Neuronal stem cell (in vitro differentiated cells): ENCODE measurements around the gene C1QL4.

Source experiments
- DNase-seq: peaks from one replicate; pipeline ENCODE4 v3.0.0-alpha.2; 2013; ENCODE audit warnings: low spot score
- H2AFZ ChIP-seq: one replicate; pipeline ENCODE4 v1.6.1; 2013; ENCODE audit warnings: mild to moderate bottlenecking, low read length, inconsistent platforms
- H2AK5ac ChIP-seq: 2 replicates; pipeline ENCODE4 v1.6.1; 2013; ENCODE audit warnings: low read depth, mild to moderate bottlenecking, inconsistent platforms, low read length, moderate library complexity, mixed read lengths
- H2BK120ac ChIP-seq: 2 replicates; pipeline ENCODE4 v1.6.1; 2013; ENCODE audit warnings: low read depth, mild to moderate bottlenecking, inconsistent platforms, low read length, moderate library complexity, mixed read lengths
- H2BK12ac ChIP-seq: one replicate; pipeline ENCODE4 v1.6.1; 2013; ENCODE audit warnings: low read length, inconsistent platforms
- H2BK15ac ChIP-seq: 2 replicates; pipeline ENCODE4 v1.6.1; 2013; ENCODE audit warnings: mild to moderate bottlenecking, low read length, inconsistent platforms, mixed read lengths
- H2BK5ac ChIP-seq: one replicate; pipeline ENCODE4 v1.6.1; 2013; ENCODE audit warnings: inconsistent platforms, mild to moderate bottlenecking, low read length, moderate library complexity
- H3K14ac ChIP-seq: one replicate; pipeline ENCODE4 v1.6.1; 2013; ENCODE audit warnings: low read length, inconsistent platforms
- H3K18ac ChIP-seq: 2 replicates; pipeline ENCODE4 v1.6.1; 2013; ENCODE audit warnings: low read length, inconsistent platforms
- H3K23ac ChIP-seq: 2 replicates; pipeline ENCODE4 v1.6.1; 2013; ENCODE audit warnings: low read depth, mild to moderate bottlenecking, mixed read lengths, low read length, inconsistent platforms; ENCODE audit not compliant: poor library complexity
- H3K27ac ChIP-seq: replicated peaks from 3 replicates; pipeline ENCODE4 v1.5.1; 2013; ENCODE audit warnings: low read length, inconsistent platforms
- H3K27me3 ChIP-seq, 3 experiments: 2 replicates each; pipeline ENCODE4 v1.6.1; 2013; ENCODE audit warnings: low read length in 3 of 3, mild to moderate bottlenecking in 2 of 3, inconsistent platforms in 1 of 3, low read depth in 1 of 3, mixed read lengths in 1 of 3, moderate library complexity in 1 of 3; ENCODE audit not compliant: control insufficient read depth in 3 of 3, insufficient read depth in 3 of 3
- H3K36me3 ChIP-seq, 2 donors: replicated peaks in 1 of 2; 2 replicates each; pipeline ENCODE4 v1.6.1; 2013; ENCODE audit warnings: low read length in 2 of 2; ENCODE audit not compliant: control insufficient read depth in 2 of 2, insufficient read depth in 2 of 2
- H3K4ac ChIP-seq: 2 replicates; pipeline ENCODE4 v1.6.1; 2013; ENCODE audit warnings: inconsistent platforms, mild to moderate bottlenecking, low read length, moderate library complexity
- H3K4me1 ChIP-seq, 2 donors: 1 replicate in 1 of 2; 2 replicates in 1 of 2; pipeline ENCODE4 v1.6.1; 2013; ENCODE audit warnings: low read length in 2 of 2, low read depth in 1 of 2; ENCODE audit not compliant: control insufficient read depth in 2 of 2, insufficient read depth in 1 of 2
- H3K4me2 ChIP-seq: one replicate; pipeline ENCODE4 v1.6.1; 2013; ENCODE audit warnings: mild to moderate bottlenecking, low read length, inconsistent platforms; ENCODE audit not compliant: insufficient read depth, poor library complexity, severe bottlenecking
- H3K4me3 ChIP-seq, 2 donors: 2 replicates each; pipeline ENCODE4 v1.5.1; 2013; ENCODE audit warnings: low read length in 2 of 2, mild to moderate bottlenecking in 2 of 2, inconsistent platforms in 1 of 2, moderate library complexity in 1 of 2
- H3K79me1 ChIP-seq: one replicate; pipeline ENCODE4 v1.6.1; 2013; ENCODE audit warnings: low read depth, mild to moderate bottlenecking, inconsistent platforms, low read length, moderate library complexity
- H3K9ac ChIP-seq: one replicate; pipeline ENCODE4 v1.6.1; 2013; ENCODE audit warnings: mild to moderate bottlenecking, low read depth, low read length, inconsistent platforms; ENCODE audit not compliant: poor library complexity
- H3K9me3 ChIP-seq, 2 donors: replicated peaks in 1 of 2; 2 replicates each; pipeline versions ENCODE3 to v1.6.1; 2013; ENCODE audit warnings: low read length in 2 of 2, mild to moderate bottlenecking in 2 of 2, inconsistent platforms in 1 of 2, low read depth in 1 of 2, mixed read lengths in 1 of 2, moderate library complexity in 1 of 2; ENCODE audit not compliant: control insufficient read depth in 2 of 2, insufficient read depth in 1 of 2
- H4K8ac ChIP-seq: one replicate; pipeline ENCODE4 v1.6.1; 2013; ENCODE audit warnings: low read depth, mild to moderate bottlenecking, inconsistent platforms, low read length, moderate library complexity
- H4K91ac ChIP-seq: one replicate; pipeline ENCODE4 v1.6.1; 2013; ENCODE audit warnings: low read length, low read depth, mild to moderate bottlenecking, inconsistent platforms; ENCODE audit not compliant: poor library complexity
- WGBS, 2 donors: extraction: QIAGEN DNeasy Blood & Tissue Kit; methylation state at CpG; one replicate each; pipeline ENCODE4 v1.1.7; 2013; ENCODE audit warnings: missing lambda C conversion rate in 2 of 2, mixed read lengths in 1 of 2; ENCODE audit not compliant: insufficient read length in 2 of 2, insufficient replicate concordance in 1 of 2; ENCODE audit errors: extremely low coverage in 2 of 2; 5-methylcytosine and 5-hydroxymethylcytosine counted together

The C1QL4 gene

GRCh38 chr12:49327368-49327767, 9.6 kb downstream of the C1QL4 start:
- no peak for DNase-seq
- Histone ChIP-seq H4K91ac (no peak overlapping the region), H3K4me1 (peaks cover 6% of the 10 kb centered on the region in 2 donors), H3K9me3 (no peaks in the 10 kb centered on the region), H3K4ac (no peak overlapping the region), H3K27me3 (peaks cover 0 to 1% (median 0%) of the 10 kb centered on the region in 3 experiments), H2AFZ (no peak overlapping the region), H2AK5ac (no peak overlapping the region), H3K4me2 (no peak overlapping the region), H2BK5ac (no peak overlapping the region), H3K18ac (no peak overlapping the region), H3K9ac (no peak overlapping the region), H3K36me3 (peaks cover 42 to 71% of the 10 kb centered on the region in 2 donors), H3K14ac (no peak overlapping the region), H3K79me1 (peaks cover 11% of the 10 kb centered on the region), H4K8ac (no peak overlapping the region), H3K23ac (no peak overlapping the region), H2BK15ac (no peak overlapping the region), H2BK120ac (no peak overlapping the region), H3K27ac (no peak overlapping the region), H3K4me3 (no peak overlapping the region), H2BK12ac (no peak overlapping the region)

GRCh38 chr12:49325606-49326005, 11.4 kb downstream of the C1QL4 start:
- Histone ChIP-seq H3K18ac (no peak overlapping the region), H2BK5ac (no peak overlapping the region)
- WGBS, 2 donors, result no CpG with 5 or more reads among the region's 6 CpGs

GRCh38 chr12:49323524-49324097, 13.4 kb downstream of the C1QL4 start:
- Histone ChIP-seq H3K14ac (no peak overlapping the region), H3K4me3 (peak overlapping the region; percentile 81 to 86), H3K4me2 (peak overlapping the region; percentile 70), H3K27me3 (peaks cover 0 to 6% (median 0%) of the 10 kb centered on the region in 3 experiments), H3K4ac (no peak overlapping the region), H2BK5ac (peak overlapping the region; percentile 88), H2AK5ac (peak overlapping the region; percentile 40), H3K9ac (peak overlapping the region; percentile 93), H2AFZ (peak overlapping the region; percentile 87), H4K91ac (no peak overlapping the region), H3K79me1 (peaks cover 10% of the 10 kb centered on the region), H3K27ac (no peak overlapping the region), H2BK12ac (no peak overlapping the region), H2BK120ac (no peak overlapping the region), H3K9me3 (no peaks in the 10 kb centered on the region), H3K18ac (peak overlapping the region; percentile 73), H3K36me3 (peaks cover 21 to 42% of the 10 kb centered on the region in 2 donors), H3K23ac (peak overlapping the region; percentile 8), H3K4me1 (peaks cover 9% of the 10 kb centered on the region in 2 donors), H4K8ac (no peak overlapping the region), H2BK15ac (no peak overlapping the region)
- no peak for DNase-seq
- WGBS, 2 donors, result no CpG with 5 or more reads among the region's 19 CpGs

More at GRCh38 chr12:49325606-49326005, 11.4 kb downstream of the C1QL4 start:
- no peak overlapping the region for H3K4ac ChIP-seq
- H3K23ac ChIP-seq, result no peak overlapping the region
- no peaks in the 10 kb centered on the region for H3K9me3 ChIP-seq
- H4K91ac ChIP-seq, result no peak overlapping the region
- H2BK12ac ChIP-seq, result no peak overlapping the region
- peaks cover 9% of the 10 kb centered on the region in 2 donors for H3K4me1 ChIP-seq
- H3K14ac ChIP-seq, result no peak overlapping the region
- no peak overlapping the region for H3K27ac ChIP-seq
- H2BK120ac ChIP-seq, result no peak overlapping the region
- H2BK15ac ChIP-seq, result no peak overlapping the region
- no peak for DNase-seq
- no peak overlapping the region for H4K8ac ChIP-seq
- H3K27me3 ChIP-seq, result no peaks in the 10 kb centered on the region
- H2AK5ac ChIP-seq, result no peak overlapping the region
- no peak overlapping the region for H3K4me3 ChIP-seq
- no peak overlapping the region for H3K4me2 ChIP-seq
- no peak overlapping the region for H3K9ac ChIP-seq
- H3K79me1 ChIP-seq, result peaks cover 11% of the 10 kb centered on the region
- peaks cover 33 to 62% of the 10 kb centered on the region in 2 donors for H3K36me3 ChIP-seq
- H2AFZ ChIP-seq, result no peak overlapping the region

GRCh38 chr12:49322708-49323523, 14.1 kb downstream of the C1QL4 start, which contains the start of gene TROAP:
TROAP (plus strand) TSS chr12:49323255; CDS start chr12:49323609, 354 bp downstream.
- peak within 1 kb of the TSS; percentile 97 for H3K18ac ChIP-seq
- H3K4me3 ChIP-seq, result peak within 1 kb of the TSS; percentile 81 to 86
- H3K4ac ChIP-seq, result no peak within 1 kb of the TSS
- no peak within 1 kb of the TSS for H2BK120ac ChIP-seq
- no peak within 1 kb of the TSS for H2BK15ac ChIP-seq
- peak within 1 kb of the TSS; percentile 88 for H2BK5ac ChIP-seq
- H3K23ac ChIP-seq, result peak within 1 kb of the TSS; percentile 96
- H3K79me1 ChIP-seq, result peaks cover 10% of the 10 kb centered on the region
- peak within 1 kb of the TSS; percentile 82 for H3K14ac ChIP-seq
- no CpG with 5 or more reads among the region's 65 CpGs for WGBS, 2 donors
- peak within 1 kb of the TSS; percentile 70 for H3K4me2 ChIP-seq
- peak within 1 kb of the TSS; percentile 93 for H3K9ac ChIP-seq
- H2BK12ac ChIP-seq, result no peak within 1 kb of the TSS
- no peak within 1 kb of the TSS for H4K91ac ChIP-seq
- H3K27ac ChIP-seq, result no peak within 1 kb of the TSS
- peak within 1 kb of the TSS; percentile 91 for H2AFZ ChIP-seq
- H3K9me3 ChIP-seq, result no peaks in the 10 kb centered on the region
- peak within 1 kb of the TSS; percentile 82 for H4K8ac ChIP-seq
- peaks cover 20 to 41% of the 10 kb centered on the region in 2 donors for H3K36me3 ChIP-seq
- peak within 1 kb of the TSS; percentile 40 for H2AK5ac ChIP-seq
- peak; percentile 98 for DNase-seq
- H3K4me1 ChIP-seq, result peaks cover 9% of the 10 kb centered on the region in 2 donors
- H3K27me3 ChIP-seq, result peaks cover 0 to 7% (median 0%) of the 10 kb centered on the region in 3 experiments
